ENCODE measurements around the gene AASDH.
A peak's percentile ranks its signal among the peaks of the same experiment; 100 is the strongest.

AASDH gene, protein sequence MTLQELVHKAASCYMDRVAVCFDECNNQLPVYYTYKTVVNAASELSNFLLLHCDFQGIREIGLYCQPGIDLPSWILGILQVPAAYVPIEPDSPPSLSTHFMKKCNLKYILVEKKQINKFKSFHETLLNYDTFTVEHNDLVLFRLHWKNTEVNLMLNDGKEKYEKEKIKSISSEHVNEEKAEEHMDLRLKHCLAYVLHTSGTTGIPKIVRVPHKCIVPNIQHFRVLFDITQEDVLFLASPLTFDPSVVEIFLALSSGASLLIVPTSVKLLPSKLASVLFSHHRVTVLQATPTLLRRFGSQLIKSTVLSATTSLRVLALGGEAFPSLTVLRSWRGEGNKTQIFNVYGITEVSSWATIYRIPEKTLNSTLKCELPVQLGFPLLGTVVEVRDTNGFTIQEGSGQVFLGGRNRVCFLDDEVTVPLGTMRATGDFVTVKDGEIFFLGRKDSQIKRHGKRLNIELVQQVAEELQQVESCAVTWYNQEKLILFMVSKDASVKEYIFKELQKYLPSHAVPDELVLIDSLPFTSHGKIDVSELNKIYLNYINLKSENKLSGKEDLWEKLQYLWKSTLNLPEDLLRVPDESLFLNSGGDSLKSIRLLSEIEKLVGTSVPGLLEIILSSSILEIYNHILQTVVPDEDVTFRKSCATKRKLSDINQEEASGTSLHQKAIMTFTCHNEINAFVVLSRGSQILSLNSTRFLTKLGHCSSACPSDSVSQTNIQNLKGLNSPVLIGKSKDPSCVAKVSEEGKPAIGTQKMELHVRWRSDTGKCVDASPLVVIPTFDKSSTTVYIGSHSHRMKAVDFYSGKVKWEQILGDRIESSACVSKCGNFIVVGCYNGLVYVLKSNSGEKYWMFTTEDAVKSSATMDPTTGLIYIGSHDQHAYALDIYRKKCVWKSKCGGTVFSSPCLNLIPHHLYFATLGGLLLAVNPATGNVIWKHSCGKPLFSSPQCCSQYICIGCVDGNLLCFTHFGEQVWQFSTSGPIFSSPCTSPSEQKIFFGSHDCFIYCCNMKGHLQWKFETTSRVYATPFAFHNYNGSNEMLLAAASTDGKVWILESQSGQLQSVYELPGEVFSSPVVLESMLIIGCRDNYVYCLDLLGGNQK

DNA sequence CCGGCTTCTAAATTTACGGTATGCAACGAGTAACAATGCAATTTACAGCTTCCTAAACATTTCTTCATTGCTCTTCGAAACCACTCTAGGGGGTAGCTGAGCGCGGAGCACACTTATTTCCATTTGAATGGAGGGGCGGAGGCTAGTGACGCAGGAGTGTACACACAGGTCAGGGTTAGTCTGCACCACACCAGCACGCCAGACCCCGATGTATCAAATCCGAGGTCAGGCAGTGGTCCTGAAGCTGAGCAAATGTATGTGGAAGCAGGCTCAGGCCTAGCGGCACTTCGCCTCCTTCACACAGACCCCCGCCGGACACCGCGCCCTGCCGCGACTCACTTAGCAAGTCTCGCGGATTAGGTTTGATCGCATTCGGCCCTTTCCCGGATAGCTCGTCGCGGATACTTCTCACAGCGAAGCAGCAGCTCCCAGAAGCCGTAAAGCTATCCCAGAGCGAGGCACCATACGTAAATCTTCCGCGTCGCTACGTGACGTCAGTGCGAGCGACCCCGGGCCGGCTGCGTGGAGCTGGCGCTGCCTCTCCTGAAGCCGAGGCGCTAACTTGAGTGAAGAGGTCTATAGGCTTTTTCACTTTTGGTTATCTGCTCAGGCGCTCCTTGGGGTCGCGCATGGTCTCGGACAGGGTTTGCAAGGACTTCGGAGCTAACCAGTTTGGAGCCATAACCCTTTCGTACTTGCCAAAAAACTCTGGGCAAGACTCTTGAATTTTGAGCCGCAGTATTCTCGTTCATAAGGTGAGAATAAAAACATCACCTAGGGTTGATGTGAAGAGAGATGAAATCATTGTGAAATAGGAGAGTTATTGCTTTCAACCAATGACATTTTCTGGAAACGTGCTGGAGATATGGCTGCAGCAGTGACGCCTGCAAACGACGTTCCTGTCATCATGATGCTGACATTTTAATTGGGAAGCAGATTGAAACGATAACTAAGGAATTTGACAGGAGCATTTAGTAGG, at the start of gene AASDH:
TSS of gene AASDH (minus strand) at position 469 of the 979 bp plus-strand sequence. CDS start 3,192 bp downstream, outside the sequence.
- DNase-seq (ENCODE audit: low read depth): peak; percentile 89

DNA sequence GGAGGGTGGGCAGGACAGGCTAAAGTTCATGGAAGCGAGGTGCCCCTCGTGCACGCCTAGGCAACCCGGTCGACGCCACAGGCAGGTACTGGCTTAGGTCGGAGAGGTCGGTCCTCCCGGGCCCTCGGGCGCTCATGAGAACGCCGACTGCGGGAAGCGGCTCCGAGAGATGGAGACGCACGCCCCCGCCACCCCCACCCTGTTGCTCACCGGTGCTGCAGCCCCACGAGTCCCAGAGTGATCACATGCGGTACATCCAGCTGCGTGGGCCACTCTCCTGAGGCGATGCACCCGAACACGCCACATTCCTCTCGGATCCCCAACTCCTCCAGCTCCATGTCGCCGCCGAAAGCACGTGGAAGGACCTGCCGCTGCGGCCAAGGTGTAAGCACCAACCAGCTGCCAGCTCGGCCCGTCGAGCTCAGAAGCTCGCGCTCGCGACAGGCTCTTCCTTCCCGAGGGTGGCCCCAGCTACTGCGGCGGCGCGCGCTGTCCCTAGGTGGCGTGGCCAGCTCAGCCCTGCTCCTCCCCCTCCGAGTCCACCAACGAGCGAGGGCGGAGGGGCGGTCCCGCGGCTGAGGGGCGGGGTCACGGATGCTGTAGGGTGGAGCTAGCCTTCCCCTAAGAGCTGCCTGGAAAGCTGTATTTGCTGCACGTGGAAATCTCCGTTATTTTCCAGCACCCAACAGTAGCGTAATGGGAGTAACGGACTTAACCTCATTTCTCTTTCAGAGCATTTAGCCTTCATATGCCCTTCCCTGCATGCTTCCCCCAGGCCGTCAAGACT, 48.0 kb upstream of the AASDH start, which contains the start of gene PPAT:
TSS of gene PPAT (minus strand) at position 476 of the 787 bp plus-strand sequence. CDS start at position 338, 138 bp downstream.
- DNase-seq (ENCODE audit: low read depth): peak; percentile 97

GRCh38 chr4:56434599-56435139, 47.4 kb upstream of the AASDH start:
- peak; percentile 5 for DNase-seq (ENCODE audit: low read depth)

GRCh38 chr4:56433280-56433679, 46.0 kb upstream of the AASDH start:
- DNase-seq (ENCODE audit: low read depth): no peak

DNA sequence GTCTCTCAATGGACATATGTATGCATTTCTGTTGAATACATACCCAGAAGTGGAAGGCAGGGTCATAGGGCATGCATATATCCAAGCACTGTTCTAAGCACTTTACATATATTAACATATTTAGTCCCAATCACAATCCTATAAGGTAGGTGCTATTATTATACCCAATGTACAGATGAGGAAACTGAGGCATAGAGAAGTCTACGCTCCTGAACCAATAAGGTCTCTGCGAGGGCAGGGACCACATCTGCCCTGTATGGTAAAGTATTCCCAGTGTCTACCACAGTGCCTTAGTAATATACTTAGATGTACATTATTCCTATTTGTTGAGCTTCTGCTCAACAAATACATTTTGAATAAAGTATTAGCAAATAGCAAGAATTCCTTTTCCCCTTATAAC, 42.9 kb upstream of the AASDH start:
- no peak for DNase-seq (ENCODE audit: low read depth)

DNA sequence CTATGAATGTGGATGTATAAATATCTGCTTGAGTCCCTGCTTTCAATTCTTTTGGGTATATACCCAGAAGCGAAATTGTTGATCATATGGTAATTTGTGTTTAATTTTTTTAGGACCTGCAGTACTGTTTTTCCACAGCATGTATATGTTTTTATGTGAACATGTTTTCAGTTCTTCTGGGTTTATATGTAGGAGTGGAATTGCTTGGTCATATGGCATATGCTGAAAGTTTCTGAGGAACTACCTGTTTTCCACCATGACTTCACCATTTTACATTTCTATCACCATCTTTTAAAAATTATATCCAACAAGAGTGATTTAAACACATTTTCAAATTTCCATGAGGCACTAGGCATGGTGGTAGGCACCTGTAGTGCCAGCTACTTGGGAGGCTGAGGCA, 39.9 kb upstream of the AASDH start:
- DNase-seq (ENCODE audit: low read depth): no peak

GRCh38 chr4:56426273-56426672, 39.0 kb upstream of the AASDH start:
- DNase-seq (ENCODE audit: low read depth): no peak

DNA sequence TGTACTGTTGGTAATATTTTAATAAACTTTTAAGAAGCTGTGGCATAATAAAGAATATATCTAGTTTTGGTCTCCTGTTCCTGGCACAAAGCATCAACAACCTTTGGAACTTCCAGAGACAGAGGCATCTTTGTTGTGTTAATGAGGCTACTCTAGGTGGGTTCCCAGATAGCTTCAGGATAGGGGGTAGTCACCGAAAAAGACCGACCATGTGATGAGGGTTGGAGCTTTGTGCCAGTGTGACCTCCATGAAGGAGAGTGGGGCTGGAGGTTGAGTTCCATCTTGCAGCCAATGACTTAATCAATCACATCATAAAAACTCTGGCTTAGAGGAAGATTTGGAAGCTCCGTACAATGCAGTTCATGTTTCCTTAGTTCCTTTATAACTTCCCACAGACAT, 38.2 kb upstream of the AASDH start:
- DNase-seq (ENCODE audit: low read depth): no peak

GRCh38 chr4:56424697-56425514, 37.6 kb upstream of the AASDH start:
- no peak for DNase-seq (ENCODE audit: low read depth)

DNA sequence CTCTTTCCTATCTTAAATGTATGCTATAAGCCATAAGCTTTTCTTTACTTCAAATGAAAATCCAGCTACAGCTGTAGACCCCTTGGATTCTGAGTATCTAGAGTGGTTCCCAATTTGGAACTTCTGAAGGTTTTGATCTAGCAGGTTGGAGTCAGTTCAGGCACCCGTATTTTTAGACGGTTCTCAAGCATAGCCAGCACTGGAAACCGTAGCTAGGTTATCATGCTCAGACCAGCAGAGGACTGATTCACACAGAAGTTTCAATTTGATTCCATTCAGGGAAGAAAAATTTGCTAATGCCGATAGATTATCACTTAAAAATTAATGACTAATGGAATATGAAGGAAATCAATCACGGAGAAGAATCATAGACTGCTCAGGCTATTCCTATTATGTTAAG, 36.9 kb upstream of the AASDH start:
- no peak for DNase-seq (ENCODE audit: low read depth)

GRCh38 chr4:56417396-56417795, 30.1 kb upstream of the AASDH start:
- DNase-seq (ENCODE audit: low read depth): no peak

- DNase-seq (ENCODE audit: low read depth): no peak
Measured at GRCh38 chr4:56416349-56416748, 29.1 kb upstream of the AASDH start.

GRCh38 chr4:56414135-56414670, 26.9 kb upstream of the AASDH start:
- DNase-seq (ENCODE audit: low read depth): no peak

DNA sequence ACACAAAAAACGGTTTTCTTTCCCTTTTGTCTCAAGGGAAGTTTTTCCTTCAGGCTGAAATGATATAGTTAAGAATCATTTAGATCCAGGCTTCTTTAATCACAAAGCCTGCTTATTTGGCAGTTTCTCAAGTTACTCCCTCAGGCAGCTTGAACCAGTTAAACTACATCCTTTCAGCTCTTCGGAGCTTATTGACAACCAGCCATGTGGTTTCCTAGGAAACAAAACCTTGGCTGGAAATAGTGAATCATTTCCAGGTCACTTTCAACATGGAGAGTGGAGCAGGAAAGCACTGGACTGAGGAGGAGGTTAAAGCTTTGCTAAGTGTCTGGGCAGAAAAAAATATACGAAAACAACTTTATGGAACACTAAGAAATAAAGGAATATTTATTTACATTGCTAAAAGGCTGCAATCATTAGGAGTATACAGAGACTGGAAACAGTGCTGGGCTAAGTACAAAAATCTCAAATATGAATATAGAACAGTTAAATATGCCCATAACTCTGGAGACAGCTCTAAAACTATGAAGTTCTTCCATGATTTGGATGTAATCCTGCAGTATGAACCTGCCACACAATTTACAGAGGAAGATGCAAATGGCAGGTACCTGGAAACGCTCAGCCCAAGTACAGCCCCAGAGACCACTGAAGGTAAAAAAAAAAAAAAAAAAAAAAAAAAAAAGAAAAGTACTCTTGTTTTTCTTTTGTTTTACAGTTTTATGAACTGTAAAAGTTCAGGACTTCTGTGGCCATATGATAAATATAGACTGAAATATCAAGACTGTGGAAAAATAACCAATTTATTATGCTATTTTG, 23.2 kb upstream of the AASDH start:
- DNase-seq (ENCODE audit: low read depth): no peak

DNA sequence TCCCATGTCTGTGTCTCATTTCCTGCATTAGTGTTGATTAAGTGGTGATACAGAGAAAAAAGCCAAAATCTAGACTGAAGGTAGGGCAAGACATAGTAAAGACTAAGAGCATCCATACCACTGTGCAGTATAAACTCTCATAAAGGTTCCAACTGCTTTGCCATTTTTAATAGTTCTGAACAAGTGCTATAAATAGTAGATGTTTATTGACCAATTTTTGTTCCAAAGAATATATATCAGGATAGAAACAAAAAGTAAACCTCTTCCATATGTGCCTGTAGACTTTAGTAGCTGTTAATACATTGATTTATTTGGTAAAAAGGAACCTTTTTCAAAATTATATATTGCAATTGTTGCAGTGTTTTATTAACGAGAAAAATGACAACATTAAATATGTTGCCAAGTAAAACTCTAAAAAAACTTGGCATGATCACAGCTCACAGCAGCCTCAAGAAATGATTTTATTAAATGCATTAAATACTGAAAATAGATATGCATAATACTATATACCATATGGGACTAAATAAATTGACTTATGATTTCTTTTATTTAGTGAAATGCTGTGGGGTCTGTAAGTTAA, 22.3 kb upstream of the AASDH start:
- no peak for DNase-seq (ENCODE audit: low read depth)

DNA sequence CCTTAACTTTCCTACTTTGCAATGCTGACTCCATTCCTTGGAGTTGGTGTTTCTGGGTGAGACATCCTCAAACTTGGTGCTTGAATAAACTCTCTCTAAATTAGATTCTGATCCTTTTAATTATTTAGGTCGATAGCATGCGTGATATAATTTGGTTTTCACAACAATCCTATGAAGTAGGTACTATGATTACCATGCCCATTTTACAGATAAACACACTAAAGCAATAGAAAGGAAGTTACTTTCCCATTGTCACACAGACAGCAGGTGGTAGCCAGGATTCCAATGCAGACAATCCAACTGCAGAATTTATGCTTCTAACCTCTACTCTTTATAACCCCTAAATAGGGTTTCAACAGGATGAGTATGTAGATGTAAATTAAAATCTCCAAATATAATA, 21.7 kb upstream of the AASDH start:
- no peak for DNase-seq (ENCODE audit: low read depth)

DNA sequence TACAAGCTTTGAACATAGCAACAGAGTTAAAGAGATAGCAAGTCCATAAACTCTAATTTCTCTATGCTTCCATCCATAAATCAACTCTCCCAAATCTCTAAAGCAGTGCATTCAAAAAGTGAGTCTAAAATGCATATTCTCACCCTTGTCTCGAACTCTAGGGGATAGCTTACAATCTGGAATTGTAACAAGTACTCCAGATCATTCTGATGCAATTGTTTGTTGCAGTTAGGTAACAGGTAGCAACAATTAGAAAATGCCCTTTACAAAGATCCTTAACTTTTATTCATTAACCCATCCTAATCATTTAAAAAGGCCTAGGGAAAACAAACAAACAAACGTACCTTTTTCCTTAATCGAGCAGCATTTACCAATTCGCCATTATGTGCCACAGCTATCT, 18.9 kb upstream of the AASDH start:
- no peak for DNase-seq (ENCODE audit: low read depth)

- DNase-seq (ENCODE audit: low read depth): no peak
Measured at GRCh38 chr4:56405016-56405415, 17.7 kb upstream of the AASDH start.

All from activated T-helper 1 cell treated with Interleukin-2 at 50 U/mL for 16 hours (primary cell).